HepG2 (cell line): ENCODE measurements around the gene ARPP19. TPM values are rescaled to one million over a fixed set of nuclear protein-coding genes. Genes with fewer than 3 reads are reported as not detected.

ENCODE experiments used
- ATAC-seq: fragments of 200-7000 bp; cut with Tn5 transposase; 3 replicates; pipeline ENCODE4 v1.9.1; 2020; ENCODE audit warnings: mild to moderate bottlenecking, moderate library complexity
- BruUV-seq: library from RNA; stranded (reverse); fragments of 400-500 nt; replicated peaks from 2 replicates; lab custom pipeline; 2021; lab: Mats Ljungman, UMichigan
- CTCF ChIA-PET: fragments of 300-600 bp; formaldehyde crosslinking; extraction: SDS; loops from one replicate; lab custom pipeline; 2021; ENCODE audit warnings: low total read pairs, inconsistent platforms, low intra/inter-chr PET ratio; lab: Yijun Ruan, JAX
- POLR2A ChIA-PET: fragments of 350-600 bp; sonication (Branson Sonifier 250); formaldehyde crosslinking; loops from one replicate; lab custom pipeline; 2020; ENCODE audit warnings: antibody characterized with exemption, inconsistent platforms; lab: Yijun Ruan, JAX
- DNase-seq: peaks from one replicate; pipeline ENCODE4 v3.0.0-alpha.2; 2015; ENCODE audit warnings: low spot score
- FAIRE-seq: peaks from 3 replicates; lab custom pipeline; 2011; peaks lifted over from hg19 to GRCh38; lab: Jason Lieb, UNC
- H2AFZ ChIP-seq: one replicate; pipeline ENCODE4 v1.6.1; 2011; ENCODE audit warnings: low read length, inconsistent platforms
- H3K27ac ChIP-seq: fragments of 300-600 bp; 3 replicates; pipeline ENCODE4 v1.8.0; 2011; ENCODE audit warnings: mixed run types, mild to moderate bottlenecking, mixed read lengths, low read length, inconsistent platforms; ENCODE audit not compliant: insufficient read depth; ENCODE audit errors: extremely low read length
- H3K27me3 ChIP-seq, 2 experiments: fragments of 200-600 bp in 1 of 2; 2 replicates in 1 of 2; 3 replicates in 1 of 2; pipeline versions ENCODE4 v1.6.0 to v1.8.0; 2011; ENCODE audit warnings: low read length in 2 of 2, mild to moderate bottlenecking in 2 of 2, moderate library complexity in 2 of 2, inconsistent platforms in 1 of 2; ENCODE audit not compliant: insufficient read depth in 2 of 2, control insufficient read depth in 1 of 2
- H3K36me3 ChIP-seq, 2 experiments: fragments of 200-600 bp in 1 of 2; replicated peaks in 1 of 2; 2 replicates in 1 of 2; 3 replicates in 1 of 2; pipeline versions ENCODE4 v1.5.1 to v1.8.0; 2011; ENCODE audit warnings: low read length in 2 of 2, inconsistent platforms in 1 of 2; ENCODE audit not compliant: insufficient read depth in 2 of 2, control insufficient read depth in 1 of 2
- H3K4me1 ChIP-seq: 2 replicates; pipeline ENCODE4 v1.5.1; 2012; ENCODE audit warnings: low read length, inconsistent platforms; ENCODE audit not compliant: insufficient read depth
- H3K4me2 ChIP-seq: 2 replicates; pipeline ENCODE4 v1.6.0; 2011; ENCODE audit warnings: low read depth, low read length, inconsistent platforms
- H3K4me3 ChIP-seq, 3 experiments: fragments of 200-600 bp in 1 of 3; sonication (generic), shearing (Covaris generic) in 1 of 3; replicated peaks in 1 of 3; 2 replicates each; pipeline ENCODE4 v1.5.1; 2011 to 2016; ENCODE audit warnings: low read length in 3 of 3, inconsistent platforms in 2 of 3, low read depth in 2 of 3, mild to moderate bottlenecking in 2 of 3, control low read depth in 1 of 3, mixed read lengths in 1 of 3; ENCODE audit not compliant: insufficient read depth in 1 of 3
- H3K79me2 ChIP-seq: one replicate; pipeline ENCODE4 v1.6.1; 2011; ENCODE audit warnings: low read length, inconsistent platforms; ENCODE audit not compliant: insufficient read depth
- H3K9ac ChIP-seq: 2 replicates; pipeline ENCODE4 v1.6.0; 2011; ENCODE audit warnings: mild to moderate bottlenecking, low read depth, low read length, inconsistent platforms; ENCODE audit not compliant: insufficient read depth
- H3K9me3 ChIP-seq: 2 replicates; pipeline ENCODE4 v1.5.1; 2012; ENCODE audit warnings: mild to moderate bottlenecking, low read length
- H4K20me1 ChIP-seq: 2 replicates; pipeline ENCODE4 v1.6.0; 2011; ENCODE audit warnings: inconsistent platforms, mild to moderate bottlenecking, low read length, moderate library complexity; ENCODE audit not compliant: insufficient read depth
- DNMT1 ChIP-seq: sonication (generic); formaldehyde crosslinking; IDR thresholded peaks from 2 replicates; pipeline ENCODE4 v1.5.1; 2020; ENCODE audit warnings: mild to moderate bottlenecking, missing genetic modification reagents
- HOXA3 ChIP-seq: sonication (generic); formaldehyde crosslinking; IDR thresholded peaks from 2 replicates; pipeline ENCODE4 v1.5.0; 2020; ENCODE audit warnings: missing genetic modification reagents
- MATR3 ChIP-seq: sonication (generic); formaldehyde crosslinking; IDR thresholded peaks from 2 replicates; pipeline ENCODE4 v1.4.0; 2020; ENCODE audit warnings: missing genetic modification reagents
- MAX ChIP-seq: IDR thresholded peaks from 2 replicates; pipeline ENCODE4 v1.6.1; 2012; ENCODE audit warnings: inconsistent platforms
- MIER2 ChIP-seq: IDR thresholded peaks from 2 replicates; pipeline ENCODE4 v1.6.1; 2016; ENCODE audit warnings: missing biosample characterization, missing genetic modification reagents
- MTA3 ChIP-seq: sonication (generic); formaldehyde crosslinking; IDR thresholded peaks from 2 replicates; pipeline ENCODE4 v1.4.0; 2020; ENCODE audit warnings: missing genetic modification reagents
- RFX3 ChIP-seq: IDR thresholded peaks from 2 replicates; pipeline ENCODE4 v1.6.1; 2016; ENCODE audit warnings: missing biosample characterization, missing genetic modification reagents
- TP53 ChIP-seq: sonication (generic); formaldehyde crosslinking; conservative IDR thresholded peaks from 2 replicates; pipeline ENCODE4 v1.4.0; 2020; ENCODE audit warnings: missing genetic modification reagents
- ZNF550 ChIP-seq: sonication (generic); formaldehyde crosslinking; IDR thresholded peaks from 2 replicates; pipeline ENCODE4 v1.4.0; 2020; ENCODE audit warnings: mild to moderate bottlenecking, missing genetic modification reagents, borderline replicate concordance
- ZNF644 ChIP-seq: IDR thresholded peaks from 2 replicates; pipeline ENCODE4 v1.6.1; 2016; ENCODE audit warnings: low read depth
- whole genome bisulfite sequencing: methylation state at CpG from one replicate; pipeline ENCODE4 v1.1.6; 2017; ENCODE audit warnings: low lambda C conversion rate; 5-methylcytosine and 5-hydroxymethylcytosine counted together
- in situ Hi-C: cut with HindIII; loops from 2 replicates; pipeline ENCODE4 v1.10.0; 2017; ENCODE audit warnings: low pct_unique_long_range_greater_than_20kb; ENCODE audit not compliant: extremely low pct_ligation_motif_present
- intact Hi-C: fragments of 100-400 bp; cut with micrococcal nuclease; formaldehyde crosslinking; loops from one replicate; pipeline ENCODE4 v1.10.0; 2022; ENCODE audit not compliant: unreplicated experiment
- polyA plus RNA-seq, 8 experiments: library from polyadenylated mRNA; depleted of rRNA in 3 of 8; stranded (reverse) in 7 of 8; unstranded in 1 of 8; fragments of >200 nt; fragmentation: Illumina TruSeq in 4 of 8; extraction: Trizol in 4 of 8; gene quantifications; 2 replicates each; pipeline versions ENCODE4 v1.2.1 to v1.2.3, GENCODE V29; 2011 to 2016; ENCODE audit warnings: low read depth in 4 of 8, missing spikeins in 1 of 8, mixed read lengths in 1 of 8; ENCODE audit not compliant: insufficient read depth in 1 of 8
- total RNA-seq, 5 experiments: library from RNA; depleted of rRNA; stranded (reverse); fragments of >200 nt; fragmentation: Illumina TruSeq; extraction: Trizol; gene quantifications; 2 replicates each; pipeline ENCODE4 v1.2.3, GENCODE V29; 2016; ENCODE audit warnings: low read depth in 1 of 5
- TF ChIP-seq, protein P1 (sequence below): sonication (generic); formaldehyde crosslinking; IDR thresholded peaks from 2 replicates; pipeline ENCODE4 v1.4.0; 2020; ENCODE audit warnings: missing genetic modification reagents, borderline replicate concordance

The ARPP19 gene
- total and polyA plus RNA-seq, 2 of the 13 experiments (the other 11 are each of a cell fraction or from before 2014, with no cell fraction given), result 70.8 to 123 TPM

DNA sequence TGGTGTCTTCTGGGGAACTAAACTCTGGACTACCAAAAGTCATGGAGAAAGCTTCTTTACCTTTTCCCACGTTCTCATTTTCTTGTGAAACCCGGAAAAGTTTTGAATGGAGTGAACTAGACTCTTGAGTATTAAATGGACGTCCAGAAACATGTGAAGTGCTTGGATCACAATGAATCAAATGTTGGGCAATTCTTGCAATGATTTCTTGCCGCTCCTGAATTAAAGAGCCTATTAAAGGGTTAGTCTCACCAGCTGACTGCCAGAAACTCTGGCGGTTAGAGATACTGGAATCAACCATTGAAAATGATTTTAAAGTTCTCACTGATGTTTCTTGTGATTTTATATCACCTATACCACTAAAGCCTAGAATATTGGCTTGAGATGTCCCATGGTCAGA, 40.8 kb upstream of the ARPP19 start:
- H3K4me3 ChIP-seq, result no peak overlapping the region
- no peaks in the 10 kb centered on the region for H3K79me2 ChIP-seq
- ATAC-seq, result no peak
- peaks cover 3 to 21% of the 10 kb centered on the region in 2 experiments; a peak in 4 of 5 replicates for H3K36me3 ChIP-seq
- H2AFZ ChIP-seq, result no peak overlapping the region
- no peak for FAIRE-seq
- H3K9me3 ChIP-seq, result no peaks in the 10 kb centered on the region
- in situ Hi-C loops (no loop called here), intact Hi-C loops (no loop called here)
- DNase-seq, result no peak
- no peak overlapping the region for H3K9ac ChIP-seq
- ChIA-PET CTCF (no interaction called here), POLR2A (no interaction called here)
- H3K27ac ChIP-seq, result no peak overlapping the region
- WGBS, result 95% methylated on average over 5 of the region's 5 CpGs
- no peak for TF ChIP-seq MIER2 (CRISPR knock-in tag)
- no peak for TF ChIP-seq TP53
- TF ChIP-seq HOXA3 (CRISPR knock-in tag), result no peak
- TF ChIP-seq, protein P1, sequence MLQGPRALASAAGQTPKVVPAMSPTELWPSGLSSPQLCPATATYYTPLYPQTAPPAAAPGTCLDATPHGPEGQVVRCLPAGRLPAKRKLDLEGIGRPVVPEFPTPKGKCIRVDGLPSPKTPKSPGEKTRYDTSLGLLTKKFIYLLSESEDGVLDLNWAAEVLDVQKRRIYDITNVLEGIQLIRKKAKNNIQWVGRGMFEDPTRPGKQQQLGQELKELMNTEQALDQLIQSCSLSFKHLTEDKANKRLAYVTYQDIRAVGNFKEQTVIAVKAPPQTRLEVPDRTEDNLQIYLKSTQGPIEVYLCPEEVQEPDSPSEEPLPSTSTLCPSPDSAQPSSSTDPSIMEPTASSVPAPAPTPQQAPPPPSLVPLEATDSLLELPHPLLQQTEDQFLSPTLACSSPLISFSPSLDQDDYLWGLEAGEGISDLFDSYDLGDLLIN (CRISPR knock-in tag), result no peak
- TF ChIP-seq DNMT1 (CRISPR knock-in tag), result no peak
- TF ChIP-seq MTA3, result no peak
- no peak for TF ChIP-seq MAX
- no peak for TF ChIP-seq ZNF550 (CRISPR knock-in tag)
- no peak for TF ChIP-seq RFX3
- no peak for TF ChIP-seq MATR3 (CRISPR knock-in tag)
- TF ChIP-seq ZNF644 (CRISPR knock-in tag), result no peak
- H3K27me3 ChIP-seq, result no peaks in the 10 kb centered on the region
- H3K4me1 ChIP-seq, result no peaks in the 10 kb centered on the region
- no peaks in the 10 kb centered on the region; the same call in 1 of the 2 replicates for H4K20me1 ChIP-seq
- BruUV-seq, result no TSS peak
- no peak overlapping the region for H3K4me2 ChIP-seq
